Left renal cortex interstitium (tissue), 4 donors: ENCODE data around the gene AGAP1. TPM values are rescaled to one million over a fixed set of nuclear protein-coding genes. Genes with fewer than 3 reads are reported as not detected.

ENCODE experiments used
- DNase-seq, 4 donors: peaks; one replicate each; pipeline ENCODE4 v3.0.0-alpha.2; 2013; ENCODE audit warnings: low read depth in 4 of 4, low spot score in 2 of 4, missing footprints in 1 of 4
- polyA plus RNA-seq, 4 donors: library from polyadenylated mRNA; unstranded; fragments of 120-200 nt; gene quantifications; one replicate each; pipeline ENCODE4 v1.2.1, GENCODE V29; 2013; ENCODE audit not compliant: insufficient read length in 4 of 4

The AGAP1 gene
- polyA plus RNA-seq, 4 donors = 18.1 to 22.7 (median 19.7) TPM

DNA sequence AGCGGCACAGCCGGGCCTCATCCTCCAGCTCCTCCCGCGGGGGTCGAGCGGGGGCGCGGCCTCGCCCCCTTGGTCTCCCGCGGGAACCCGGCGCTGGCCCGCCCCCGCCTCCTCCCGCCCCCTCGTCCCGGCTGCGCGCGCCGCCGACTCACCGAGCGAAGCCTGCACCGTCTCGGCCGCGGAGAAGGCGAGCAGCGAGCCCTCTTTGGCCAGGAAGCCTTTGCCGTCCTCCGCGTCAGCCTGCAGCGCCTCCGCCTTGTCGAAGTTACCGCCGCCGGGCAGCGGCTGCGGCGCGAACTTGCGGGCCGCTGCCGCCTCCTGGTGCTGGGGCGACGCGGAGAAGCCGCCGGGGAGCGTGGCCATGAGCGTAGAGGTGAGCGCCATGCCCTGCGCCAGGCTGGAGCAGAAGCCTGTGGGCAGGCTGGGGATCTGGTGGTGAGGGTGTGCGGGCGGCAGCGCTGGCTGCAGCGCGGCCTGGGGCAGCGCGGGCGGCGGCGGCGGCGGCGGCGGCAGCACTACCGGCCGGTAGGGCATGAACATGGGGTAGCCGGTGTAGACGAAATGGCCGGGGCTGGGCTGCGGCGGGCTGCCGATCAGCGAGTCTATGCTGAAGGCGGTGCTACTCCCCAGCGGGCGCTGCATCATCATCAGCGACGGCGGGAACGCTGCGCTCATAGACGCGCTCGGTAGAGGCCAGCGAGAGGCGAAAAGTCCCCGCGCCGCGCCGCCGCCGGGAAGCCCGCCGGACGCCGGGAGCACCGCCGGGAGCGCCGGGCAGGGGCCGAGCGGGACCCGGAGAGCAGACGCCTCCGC is 673.7 kb downstream of the AGAP1 start:
- DNase-seq = no peak

DNA sequence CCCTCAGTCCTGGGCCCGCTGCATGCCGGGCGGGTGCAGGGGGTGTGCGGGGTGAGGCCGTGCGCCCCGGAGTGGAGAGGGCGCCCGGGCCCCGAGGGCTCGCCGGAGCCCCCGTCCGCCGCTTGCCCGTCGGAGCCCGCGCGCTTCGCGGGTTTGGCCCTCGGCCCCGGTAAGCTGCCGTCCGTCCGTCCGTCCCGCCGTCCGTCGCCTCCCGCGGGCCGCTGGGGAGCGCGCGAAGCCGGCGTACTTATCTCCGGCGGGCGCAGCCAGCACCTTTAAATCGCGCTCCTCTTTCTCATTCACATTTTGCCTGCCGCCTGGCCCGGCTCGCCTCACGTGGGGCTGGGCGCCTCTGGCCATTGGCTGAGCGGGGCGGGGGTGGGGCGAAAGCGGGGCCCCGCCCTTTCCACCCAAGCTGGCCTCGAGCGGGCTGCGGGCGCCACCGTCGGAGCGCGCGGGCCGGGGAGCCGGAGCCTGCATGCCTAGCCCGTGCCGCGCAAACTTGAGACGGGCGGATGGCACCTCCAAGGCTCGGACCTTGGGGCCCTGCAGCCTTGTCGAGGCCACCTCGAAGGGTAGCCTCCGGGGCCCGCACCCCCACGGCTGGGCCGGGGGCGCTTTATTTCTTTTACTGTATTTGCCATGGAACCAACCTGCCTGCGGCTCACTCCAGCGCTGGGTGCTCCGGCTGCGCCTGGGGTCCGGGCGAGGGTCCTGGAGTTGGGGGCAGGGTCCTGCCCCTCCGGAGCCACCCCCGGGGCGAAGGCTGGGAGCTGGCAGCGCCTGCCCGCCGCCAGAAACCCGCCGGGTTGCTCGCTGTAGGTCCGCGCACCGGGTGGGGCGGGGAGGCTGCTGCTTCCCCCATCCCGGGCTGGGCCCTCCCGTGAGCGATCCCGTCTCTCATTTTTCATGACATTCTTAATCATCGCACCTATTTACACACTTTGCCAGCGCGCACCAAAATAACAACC is 674.6 kb downstream of the AGAP1 start, which contains the start of gene GBX2:
Gene GBX2 (minus strand): TSS at position 277 of the 971 bp plus-strand sequence. CDS start 415 bp downstream, outside the sequence.
- no peak for DNase-seq

DNA sequence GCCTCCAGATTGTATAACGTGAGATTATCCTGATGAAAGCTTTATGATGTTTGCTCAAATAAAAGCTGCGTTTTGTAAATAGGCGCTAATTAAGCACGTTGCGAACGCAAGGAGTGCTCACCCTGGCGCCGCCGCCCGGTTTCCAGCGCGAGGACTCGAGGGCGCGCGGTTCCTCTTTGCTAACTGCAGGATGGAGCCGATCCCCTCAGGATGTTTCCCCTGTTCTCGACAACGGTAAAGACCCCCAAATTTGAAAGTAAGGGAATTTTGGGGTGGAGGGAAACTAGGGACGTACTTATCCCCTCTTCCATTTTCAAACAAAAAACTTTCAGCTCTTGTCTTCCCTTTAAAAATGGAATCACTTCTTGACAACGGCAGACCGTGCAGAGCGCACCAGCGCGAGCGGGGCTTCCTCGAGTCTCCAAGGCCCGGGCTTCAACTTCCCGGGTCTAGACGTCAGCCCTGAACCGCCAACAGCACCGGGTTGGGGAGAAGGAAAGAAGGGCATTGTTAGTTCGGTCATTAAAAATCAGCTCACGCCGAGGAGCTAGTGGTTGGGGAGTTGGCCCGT is 675.4 kb downstream of the AGAP1 start:
- DNase-seq = no peak

DNA sequence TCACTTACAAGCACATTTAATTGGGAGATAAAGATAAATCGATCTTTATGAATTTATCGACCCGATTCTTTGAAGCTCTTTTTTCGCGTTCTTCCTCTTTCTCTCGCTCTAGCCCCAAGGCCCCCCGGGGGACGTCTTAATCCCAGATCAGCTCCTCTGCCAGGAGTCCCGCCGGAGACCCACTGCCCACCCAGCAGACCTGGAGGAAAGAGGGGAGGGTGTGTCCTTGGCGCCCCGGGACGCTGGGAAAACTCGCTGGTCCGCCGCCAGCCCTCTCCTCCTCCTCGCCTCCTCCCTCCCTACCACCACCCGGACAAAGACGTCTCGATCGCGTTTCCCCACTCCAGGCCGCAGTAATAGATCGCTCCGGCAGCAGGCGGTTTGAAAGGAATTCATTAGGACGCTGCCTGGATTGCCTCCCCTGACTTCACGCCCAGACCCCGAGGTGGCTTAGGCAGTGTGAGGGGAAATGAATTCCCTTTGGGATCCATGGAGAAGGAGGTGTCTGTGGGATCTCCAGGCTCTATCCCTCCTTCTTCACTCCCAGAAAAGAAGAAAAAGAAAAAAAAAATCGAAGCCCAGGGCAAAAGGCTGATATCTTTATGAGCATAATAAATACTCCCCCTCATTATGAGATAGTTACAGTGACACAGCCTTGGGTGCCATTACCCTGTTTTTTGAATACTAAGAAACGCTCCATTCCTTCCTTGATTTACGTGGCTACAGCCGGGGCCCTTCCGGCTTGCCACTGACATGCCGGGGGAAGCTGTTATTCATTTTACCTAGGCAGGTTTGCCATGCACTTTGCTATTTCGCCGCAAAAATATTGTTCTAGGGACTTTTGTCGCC is 676.1 kb downstream of the AGAP1 start:
- DNase-seq = no peak

DNA sequence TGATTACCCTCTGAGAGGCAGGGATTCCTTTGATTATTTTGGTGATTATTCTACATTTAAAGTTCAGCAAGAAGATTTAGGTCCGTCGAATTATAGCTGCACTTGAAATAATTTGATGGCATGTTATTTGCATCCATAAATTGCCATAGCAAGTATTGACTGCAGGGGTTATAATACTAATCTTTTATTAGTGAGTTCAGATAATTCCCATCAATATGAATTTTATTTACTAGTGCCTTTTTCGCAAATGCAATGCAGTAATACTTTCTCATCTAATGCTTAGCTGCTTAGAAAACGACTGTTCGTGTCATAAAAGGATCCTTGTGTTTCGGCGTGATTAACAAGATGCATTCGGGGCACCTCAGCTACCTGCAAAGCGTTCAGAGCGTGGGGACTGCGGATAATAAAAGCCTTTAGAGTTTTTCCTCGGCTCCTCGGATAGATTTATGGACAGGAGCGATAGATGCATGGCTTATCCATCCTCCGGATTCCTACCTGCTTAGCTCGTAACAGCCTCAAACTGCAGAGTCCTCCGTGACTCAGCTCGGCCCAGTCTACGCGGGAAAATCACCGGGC is 676.8 kb downstream of the AGAP1 start:
- no peak for DNase-seq

DNA sequence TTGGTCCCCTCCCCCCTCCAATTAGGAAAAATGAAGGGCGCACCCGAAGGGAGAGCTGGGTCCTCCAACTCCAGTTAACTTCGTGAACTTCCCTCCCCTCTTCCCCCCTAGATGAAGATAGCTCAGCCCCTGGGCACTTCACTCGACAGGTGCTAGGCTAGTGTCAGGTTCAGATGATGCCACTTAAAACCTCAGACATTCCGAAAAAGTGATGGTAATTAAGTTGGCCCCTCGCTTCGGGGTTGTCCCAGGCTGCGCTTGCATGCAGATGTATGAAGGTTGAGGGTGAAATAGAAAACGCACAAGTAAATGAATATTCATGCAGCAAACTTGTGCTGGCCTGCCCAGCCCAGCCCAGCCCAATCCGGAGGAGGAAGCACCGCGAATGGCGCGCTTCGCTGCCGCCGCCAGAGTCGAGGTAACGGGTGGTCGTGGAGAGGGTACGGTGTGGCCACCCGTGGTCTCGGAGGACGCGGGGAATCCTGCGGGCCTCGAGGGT is 677.4 kb downstream of the AGAP1 start:
- no peak for DNase-seq

DNA sequence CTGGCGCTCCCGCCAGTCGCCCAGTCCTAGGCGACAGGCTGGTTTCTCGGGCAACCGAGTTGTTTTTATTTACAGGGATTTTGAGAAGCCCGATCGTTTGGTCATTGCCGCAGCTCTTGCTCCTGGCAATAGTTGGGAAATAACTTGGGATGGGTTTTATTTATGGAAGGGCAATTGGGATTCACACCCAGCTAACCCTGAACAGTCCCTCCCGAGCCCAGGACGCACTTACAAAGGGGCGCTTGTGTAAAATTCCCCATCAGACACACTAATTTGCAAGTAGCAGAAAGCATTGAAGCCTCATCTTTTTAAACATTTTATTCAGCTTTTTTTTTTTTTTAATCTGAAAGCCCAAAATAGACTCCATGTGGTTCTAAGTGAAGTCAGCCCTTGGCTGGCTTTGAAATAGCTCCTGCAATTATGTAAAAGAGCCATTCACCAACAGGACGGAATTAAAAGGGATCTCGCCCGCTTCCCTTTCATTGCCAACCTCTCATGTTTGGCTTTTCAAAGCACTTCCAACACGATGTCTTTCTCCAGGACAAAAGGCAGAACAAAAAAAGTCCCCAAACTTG is 677.9 kb downstream of the AGAP1 start:
- DNase-seq = no peak

DNA sequence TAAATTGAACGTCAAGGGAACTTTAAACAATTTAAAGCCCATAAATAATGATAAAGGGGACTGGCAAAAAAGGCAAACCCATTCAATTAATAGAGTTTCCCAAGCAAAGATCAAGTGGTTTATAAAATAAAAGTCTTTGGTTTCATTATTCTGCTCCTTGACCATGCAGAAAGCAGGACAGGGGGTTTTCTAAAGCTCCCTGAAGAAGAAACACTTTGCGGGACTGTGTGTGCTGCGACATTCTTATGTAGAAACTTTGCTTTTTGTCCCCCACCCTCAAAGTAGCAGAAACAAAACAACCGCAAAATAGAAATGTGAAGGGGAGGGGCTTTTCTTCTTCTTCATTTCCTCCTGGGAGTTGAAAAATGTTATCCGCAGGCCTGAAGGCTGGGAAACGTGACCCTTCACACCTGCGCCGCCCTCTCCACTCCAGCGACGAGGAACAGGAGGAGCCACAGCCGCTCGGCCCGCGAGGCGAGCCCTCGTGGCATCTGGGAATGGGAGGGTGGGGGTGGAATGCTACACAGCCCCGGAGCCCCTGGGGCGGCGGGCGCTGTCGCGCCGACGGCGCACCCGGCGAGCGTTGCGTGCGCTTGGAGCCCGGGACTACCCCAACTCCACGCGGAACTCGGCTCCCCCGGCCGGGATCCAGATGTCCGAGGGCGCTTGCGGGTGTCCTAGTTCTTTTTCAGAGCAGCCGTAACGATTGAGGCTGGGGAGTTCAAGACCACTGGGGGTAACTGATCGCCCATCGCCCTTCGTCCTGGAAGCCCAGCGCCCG is 678.6 kb downstream of the AGAP1 start:
- DNase-seq = no peak

DNA sequence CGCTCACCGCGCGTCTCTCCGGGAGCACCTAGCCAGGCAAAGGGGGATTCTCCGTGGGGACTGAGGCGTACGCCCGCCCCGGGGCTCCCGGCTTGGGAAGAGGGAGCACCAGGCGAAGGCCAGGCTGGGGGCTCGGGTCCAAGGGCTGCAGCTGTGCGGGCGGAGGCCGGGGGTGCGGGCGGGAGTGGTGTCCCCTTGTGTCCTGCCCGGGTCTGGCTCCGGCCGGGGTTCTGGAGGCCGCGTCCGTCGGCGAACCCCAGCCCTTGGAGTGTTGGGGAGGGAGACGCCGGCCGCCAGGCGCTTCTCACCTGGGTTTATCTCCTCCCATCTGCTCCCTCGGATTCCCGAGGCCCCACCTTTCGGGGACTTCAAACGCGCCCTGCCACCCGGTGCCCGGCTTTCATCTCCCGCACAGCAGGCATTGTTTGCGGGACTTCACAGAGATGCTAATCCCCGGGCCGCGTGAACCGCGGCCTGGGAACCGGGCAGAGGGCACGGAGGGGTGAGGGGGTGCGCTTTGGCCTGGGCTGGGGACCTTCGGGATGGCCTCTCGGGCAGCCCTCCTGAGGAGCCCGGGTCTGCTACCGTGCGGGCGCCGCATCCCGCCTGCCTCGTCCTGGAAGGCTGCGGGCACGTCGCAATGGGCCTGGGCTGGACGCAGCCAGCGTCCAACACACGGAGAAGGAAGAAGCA is 679.3 kb downstream of the AGAP1 start:
- DNase-seq = no peak

DNA sequence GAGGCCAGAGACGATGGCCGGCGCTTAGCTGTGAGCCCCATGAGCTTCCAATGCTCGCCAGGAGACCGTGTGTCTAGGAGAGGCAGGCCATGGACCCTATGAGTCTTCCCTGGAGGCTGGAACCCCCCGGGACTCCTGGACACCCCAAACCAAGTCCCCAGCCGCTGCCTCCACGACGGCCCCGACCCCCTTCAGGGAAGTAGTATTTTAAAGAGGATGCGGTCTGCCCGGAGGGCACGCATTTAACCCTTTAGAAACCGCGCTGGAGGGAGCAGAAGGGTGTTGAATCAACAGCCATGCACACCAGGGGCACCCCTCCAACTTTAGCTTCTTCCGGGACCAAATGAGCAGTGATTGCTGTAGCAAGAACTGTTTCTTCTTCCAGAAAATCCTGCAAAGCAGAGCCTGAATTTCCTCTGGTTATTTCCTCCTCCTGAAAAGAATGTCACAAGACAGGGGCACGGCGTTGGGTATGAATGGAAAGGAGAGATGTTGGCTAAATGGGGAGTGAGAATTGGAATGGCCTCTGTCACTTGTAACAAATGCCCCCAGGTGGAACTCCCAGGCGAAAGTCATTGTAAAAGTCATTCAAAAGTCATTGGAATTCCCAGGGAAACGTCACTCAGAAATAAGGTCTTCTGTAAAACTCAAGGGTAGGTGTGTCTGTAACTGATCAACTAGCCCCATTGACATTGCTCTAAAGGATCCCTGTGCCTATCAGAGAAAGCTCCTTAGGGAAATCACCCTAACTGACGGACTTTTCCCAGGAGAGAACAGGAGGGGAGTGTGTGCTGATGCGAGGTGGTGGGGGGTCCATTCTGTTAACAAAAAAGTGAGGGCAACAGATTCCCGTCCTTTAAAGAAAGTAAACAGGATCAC is 680.1 kb downstream of the AGAP1 start:
- DNase-seq = no peak

DNA sequence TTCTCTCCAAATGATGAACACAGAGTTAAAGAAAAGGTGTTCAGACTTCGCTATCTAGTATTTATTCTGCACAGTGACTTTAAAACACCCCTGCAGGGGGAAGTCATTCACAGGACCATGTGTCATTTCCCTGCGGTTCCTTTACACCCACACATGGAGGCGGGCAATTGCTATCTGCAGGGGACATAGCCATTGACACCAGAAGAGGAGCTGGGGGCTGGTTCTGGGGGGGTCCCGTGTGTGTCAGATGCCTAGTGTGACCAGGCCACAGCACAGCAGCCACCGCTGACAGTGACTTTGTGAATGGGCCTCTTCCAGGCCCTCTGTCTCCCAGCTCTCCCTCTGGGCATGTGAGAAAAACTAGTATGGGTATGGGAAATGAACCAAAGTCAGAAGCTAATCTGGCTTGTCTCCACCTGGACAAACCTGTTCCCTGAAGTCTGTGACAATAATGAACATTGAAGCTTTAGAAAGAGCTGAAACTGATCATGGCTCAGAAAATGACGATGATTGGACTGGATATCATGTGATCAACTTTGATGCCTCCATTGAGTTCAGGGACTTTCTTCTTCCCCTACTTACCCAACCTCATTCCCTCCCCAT is 681.8 kb downstream of the AGAP1 start:
- no peak for DNase-seq

DNA sequence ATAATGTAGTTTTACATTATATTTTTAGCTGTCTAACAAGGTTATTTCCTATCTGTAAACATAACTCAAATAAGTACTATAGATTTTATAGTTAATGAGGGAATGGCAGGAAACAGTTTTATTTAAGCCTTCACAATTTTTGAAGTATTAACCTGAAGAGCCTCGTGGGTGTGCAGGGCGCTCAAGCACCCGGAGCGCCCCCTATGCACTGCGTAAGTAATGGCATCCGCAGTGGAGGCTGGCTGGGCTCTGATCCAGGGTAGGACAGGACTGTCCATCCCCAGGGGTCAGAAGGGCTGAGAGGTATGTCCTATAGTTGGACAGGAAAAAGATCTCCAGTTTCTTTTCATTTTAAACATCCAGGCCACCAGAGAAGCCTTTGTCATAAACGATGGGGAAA is 682.6 kb downstream of the AGAP1 start:
- DNase-seq = no peak

DNA sequence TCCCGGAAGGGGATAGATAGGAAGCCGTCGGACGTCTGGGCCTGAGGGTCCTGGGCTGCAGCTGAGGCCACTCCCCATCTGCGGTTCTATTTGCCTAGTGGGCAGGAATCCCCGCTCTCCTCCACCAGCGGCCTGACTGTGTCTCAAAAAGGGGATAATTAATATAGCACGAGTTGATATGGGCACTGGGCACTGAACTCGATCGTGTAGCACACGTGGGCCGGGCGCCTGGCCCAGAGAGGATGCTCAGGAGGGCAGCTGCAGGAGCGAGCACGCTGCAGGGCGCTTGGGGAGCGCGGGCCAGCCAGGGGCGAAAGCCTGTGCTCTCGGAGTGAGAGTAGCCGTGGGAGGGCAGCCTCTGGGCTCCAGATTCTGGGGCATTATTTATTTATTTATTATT is 683.1 kb downstream of the AGAP1 start:
- no peak for DNase-seq

DNA sequence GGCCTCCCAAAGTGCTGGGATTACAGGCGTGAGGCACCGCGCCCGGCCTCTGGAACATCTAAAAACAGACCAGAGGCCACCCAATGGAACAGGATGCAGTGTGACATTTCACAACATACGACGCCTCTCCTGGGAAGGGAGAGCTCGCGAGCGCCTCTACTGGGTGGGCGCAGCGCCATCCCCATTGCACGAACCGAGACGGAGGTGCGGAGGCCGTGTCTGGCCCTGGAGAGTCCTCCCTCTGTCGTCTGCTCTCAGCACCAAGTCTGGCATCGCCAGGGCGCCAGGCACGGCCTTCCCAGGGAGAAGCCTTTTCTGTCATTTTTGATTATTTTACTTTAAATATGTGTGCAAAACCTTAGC is 683.7 kb downstream of the AGAP1 start:
- DNase-seq = no peak

DNA sequence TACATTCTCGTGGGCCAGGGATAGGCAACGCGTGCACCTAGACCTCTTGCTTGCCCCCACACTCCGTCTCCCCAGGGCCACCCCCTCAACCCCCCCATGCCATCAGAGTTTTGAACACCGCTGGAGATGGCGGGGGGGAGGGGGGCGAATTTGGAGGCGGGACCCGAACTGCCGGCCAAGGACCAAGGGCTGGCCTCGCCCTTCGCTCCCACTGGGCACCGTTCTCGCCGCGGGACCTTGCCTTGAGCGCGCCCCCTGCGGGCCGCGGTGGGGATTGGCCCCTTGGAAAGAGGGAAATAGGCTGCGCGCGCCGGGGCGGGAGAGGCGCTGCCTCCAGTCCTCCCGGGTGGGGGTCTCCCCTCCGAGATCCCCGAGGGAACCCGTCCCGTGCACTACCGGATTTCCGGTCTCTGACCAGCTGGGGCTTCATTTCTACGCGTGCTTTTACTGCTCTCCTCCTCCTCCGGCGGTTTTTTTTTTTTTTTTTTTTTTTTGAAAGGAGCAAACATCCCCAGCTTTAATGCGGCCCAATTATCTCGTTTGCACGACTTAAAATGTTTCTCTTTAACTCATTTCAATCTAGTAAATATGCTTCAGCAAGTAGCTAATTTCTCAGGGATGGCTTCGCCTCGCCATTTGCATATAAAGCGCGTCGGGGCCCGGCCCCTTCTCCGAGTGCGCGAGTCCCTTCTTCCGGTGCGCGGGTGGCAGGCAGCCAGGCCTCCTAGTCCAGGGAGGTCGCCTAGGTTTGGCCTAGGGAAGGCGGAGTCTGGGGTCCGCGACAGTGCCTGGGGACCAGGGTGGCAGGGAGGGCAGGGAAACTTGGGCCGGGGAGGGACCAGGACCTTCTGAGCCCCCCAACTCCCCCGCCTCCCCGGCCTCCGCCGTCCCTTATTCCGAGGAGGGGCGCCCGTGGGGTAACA is 684.4 kb downstream of the AGAP1 start:
- no peak for DNase-seq

DNA sequence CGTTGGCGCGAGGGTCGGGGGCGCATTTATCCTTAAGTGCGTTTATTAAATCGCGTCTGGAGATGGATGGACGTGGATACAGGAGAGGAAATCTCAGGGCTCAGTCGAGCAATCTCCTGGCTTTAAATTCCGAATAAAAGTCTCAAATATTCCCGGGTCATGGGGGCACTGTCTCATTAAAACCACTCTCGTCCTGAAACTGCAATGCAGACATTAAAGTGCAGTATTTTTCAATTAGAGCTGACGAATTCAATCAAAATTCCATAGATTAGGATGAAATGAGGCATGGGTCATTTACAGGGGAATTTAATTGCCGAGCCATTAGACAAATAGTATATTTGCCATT is 685.0 kb downstream of the AGAP1 start:
- no peak for DNase-seq
